ENCODE results near the gene LPCAT4.

DNA sequence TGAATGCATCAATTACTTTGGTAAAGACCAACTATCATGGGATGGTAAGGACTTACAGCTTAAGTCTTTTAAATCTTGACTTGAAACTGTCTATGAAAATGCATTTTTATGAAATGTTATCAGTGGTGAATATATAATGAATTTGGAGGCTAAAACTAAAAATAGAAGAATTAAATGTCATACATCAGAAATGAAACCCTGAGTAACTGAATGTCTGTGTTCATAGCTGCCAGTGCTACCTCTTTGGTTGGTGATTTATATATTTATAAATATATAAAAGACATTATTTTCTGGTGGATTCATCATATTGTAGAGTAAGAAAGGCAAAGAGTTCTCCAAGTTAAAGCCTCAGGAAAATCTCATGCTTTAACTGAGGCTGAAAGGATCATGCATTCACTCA is 41.6 kb downstream of the LPCAT4 start:
- no peak for TF ChIP-seq GATA3 (IDR thresholded peaks at IDR 0.05; ENCODE audit: low read depth, low read length)
- no peak for TF ChIP-seq GATA2 (IDR thresholded peaks at IDR 0.05; ENCODE audit: low read depth, low read length)
